T47D (cell line): Measurements from ENCODE around the gene STAG1.
"Not testable (repeated sequence)": the region's sequence is repeated elsewhere in the genome, so short reads cannot be mapped to it uniquely, and the experiment has no call there.

Experiments
- DNase-seq, 2 experiments: peaks; one replicate each; pipeline versions ENCODE4 v3.0.0 to v3.0.0-alpha.2; 2011 to 2012; ENCODE audit warnings: low read depth in 1 of 2, low spot score in 1 of 2
- JUND ChIP-seq: IDR thresholded peaks from 2 replicates; pipeline ENCODE4 v1.6.1; 2012; ENCODE audit warnings: low read depth
- in situ Hi-C: cut with HindIII; loops from 2 replicates; pipeline ENCODE4 v1.10.0; 2016; ENCODE audit warnings: low sequenced_read_pairs, low pct_unique_long_range_greater_than_20kb

The STAG1 gene

DNA sequence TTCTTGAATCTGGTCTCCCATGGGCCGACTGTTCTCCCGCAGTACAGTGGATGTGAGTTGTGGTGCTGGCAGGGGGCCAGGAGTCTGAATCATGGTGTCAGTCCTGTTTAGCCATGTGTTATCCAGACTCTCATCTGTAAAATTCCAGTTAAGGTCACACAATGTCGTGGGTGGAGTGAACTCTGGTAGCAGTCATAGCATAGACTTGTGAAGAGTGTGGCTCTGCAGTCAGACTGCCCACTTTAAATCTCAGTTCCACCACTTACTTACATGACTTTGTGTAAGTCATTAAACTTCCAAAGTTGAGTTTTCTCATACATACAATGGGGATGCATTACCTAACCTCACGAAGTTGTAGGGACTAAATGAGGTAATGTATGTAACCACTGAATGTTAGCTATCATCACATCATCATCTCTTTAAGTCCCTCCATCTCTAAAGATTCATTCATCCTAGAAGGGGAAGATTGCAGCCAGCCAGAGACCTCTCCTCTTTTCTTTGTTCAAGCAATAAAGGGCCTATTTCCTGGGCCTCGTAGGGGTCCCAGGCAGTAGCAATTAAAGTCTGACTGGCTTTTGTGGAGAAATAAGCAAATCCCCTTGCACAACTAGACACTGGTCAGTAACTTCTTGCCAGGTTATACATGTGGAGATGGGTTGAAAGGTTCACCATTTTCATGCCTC lies 408.2 kb downstream of the STAG1 start:
- peak; percentile 70; the same call in 1 of the 2 replicates for TF ChIP-seq JUND
- peak; percentile 47 to 90 for DNase-seq
- in situ Hi-C loops = no loop called here

DNA sequence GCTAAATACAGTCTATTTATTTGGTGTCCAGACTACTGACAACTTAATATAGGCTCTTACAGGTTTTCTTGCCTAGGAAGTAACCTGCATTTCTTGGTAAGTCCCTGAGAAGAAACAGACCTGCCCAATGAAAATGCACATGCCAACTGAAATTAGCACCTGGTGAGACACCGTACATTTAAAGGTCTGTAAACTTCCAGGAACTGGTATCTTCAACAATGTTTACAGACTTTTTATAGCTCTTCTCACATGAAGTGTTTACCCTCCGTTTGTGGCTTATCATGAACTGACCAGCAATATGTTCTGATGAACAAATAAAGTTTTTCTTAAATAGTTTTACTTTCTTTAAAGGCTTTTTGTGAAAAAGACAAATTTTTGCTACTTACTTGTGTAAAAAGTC lies 408.7 kb downstream of the STAG1 start:
- in situ Hi-C loops = no loop called here
- no peak for TF ChIP-seq JUND
- DNase-seq = no peak

DNA sequence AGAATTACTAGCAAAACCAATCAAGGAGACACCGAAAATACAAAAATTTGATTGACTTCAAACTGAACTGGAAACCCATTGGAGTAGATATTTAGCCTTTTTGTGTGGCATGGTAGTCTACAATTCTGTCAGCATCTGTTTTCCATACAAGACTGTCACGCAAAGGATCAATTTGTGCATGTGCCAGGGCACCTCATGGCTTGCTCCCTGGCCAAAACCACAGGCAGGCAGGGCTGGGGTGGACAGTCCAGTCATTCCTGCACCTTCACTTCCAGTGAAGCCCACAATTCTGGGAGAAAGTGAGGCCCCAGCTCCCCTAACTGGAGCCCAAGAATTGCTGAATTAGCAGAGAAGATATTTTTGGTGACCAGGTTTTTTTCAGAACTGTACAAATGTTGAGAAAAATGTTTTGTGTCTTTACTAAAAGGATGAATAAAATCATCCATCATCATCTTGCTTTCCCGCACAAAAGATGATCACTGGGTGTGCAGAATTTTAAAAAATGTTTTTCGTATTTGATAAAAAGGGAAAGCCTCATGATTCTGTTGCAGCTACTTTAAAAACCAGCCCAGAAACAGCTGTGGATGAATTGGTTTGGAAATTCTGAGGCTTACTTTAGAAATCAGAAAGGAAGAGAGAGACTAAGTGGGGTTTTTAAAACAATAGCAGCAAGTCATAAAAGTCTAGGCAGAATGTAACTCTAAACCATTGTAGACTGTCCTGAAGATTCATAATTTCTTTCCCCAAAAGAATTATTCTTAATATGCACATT lies 415.7 kb downstream of the STAG1 start:
- in situ Hi-C loops = no loop called here
- no peak for DNase-seq
- TF ChIP-seq JUND = no peak

DNA sequence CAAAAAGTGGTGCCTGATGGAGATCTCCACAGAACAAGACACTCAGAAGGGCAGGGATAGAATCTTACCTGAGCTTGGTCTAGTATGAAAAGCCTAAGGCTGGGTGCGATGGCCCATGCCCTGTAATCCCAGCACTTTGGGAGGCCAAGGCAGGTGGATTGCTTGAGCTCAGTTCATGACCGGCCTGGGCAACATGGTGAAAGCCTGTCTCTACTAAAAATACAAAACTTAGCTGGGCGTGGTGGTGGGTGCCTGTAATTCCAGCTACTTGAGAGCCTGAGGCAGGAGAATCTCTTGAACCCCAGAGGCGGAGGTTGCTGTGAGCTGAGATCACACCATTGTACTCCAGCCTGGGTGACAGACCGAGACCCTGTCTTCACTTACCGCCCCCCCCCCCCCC lies 417.5 kb downstream of the STAG1 start:
- in situ Hi-C loops = not testable (repeated sequence)

DNA sequence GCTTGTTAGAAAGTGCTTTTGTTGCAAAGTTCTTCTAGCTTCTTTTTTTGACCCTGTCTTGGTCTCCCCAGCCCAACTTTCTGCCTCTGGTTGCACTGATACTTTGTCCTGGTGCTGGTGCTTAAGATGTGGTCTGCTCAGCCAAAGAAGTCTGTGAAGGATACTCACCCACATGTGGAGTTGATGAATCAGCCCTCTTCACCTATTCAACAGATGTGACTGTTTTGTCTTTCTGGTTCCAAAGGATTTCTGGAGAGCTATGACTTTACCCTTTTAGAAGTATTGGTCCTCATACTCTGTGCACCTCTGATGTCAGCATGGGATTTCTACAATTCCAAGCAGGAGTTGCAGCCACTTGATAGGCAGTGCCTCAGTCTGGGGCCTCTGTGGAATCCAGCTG lies 418.0 kb downstream of the STAG1 start:
- no peak for TF ChIP-seq JUND
- DNase-seq = no peak
- in situ Hi-C loops = no loop called here

More for the DNA sequence above, 417.5 kb downstream of the STAG1 start:
- not testable (repeated sequence) for DNase-seq

DNA sequence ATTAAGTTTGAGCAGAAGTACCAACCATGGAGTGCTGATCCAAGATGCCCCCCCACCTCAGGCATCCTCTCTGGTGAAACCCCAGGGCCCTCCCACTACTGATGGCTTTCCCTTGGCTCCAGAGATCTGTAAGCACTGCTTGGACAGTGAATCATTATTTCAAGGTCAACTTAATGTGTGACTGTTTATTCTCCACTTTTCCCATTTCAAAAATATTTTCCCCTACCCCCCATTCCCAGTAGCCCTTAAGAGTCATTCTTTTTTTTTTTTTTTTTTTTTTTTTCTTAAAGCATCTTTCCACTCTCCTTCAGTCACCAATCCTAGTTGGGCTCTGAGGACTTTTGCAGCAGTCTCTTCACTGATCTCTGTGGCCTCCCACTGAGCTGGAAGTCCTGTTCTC lies 419.4 kb downstream of the STAG1 start:
- no peak for DNase-seq
- in situ Hi-C loops = no loop called here
- TF ChIP-seq JUND = no peak

DNA sequence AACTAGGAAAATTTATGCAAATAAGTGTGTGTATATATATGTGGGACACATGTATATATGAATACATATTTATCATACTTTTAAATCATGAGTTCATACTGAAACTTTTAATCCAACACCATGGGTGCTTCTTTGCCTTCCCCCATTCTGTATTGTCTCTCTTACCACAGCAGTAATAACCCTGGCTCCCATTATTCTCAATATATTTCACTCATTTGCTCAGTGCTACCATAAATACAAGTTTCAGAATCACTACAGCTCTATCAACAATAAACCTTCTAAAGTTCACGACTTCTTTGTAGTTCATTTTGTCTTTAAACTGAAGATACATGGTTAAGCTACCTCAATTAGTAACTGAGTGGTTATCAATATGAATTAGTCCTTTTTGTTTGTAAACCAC lies 419.9 kb downstream of the STAG1 start:
- in situ Hi-C loops = no loop called here
- no peak for DNase-seq
- no peak for TF ChIP-seq JUND

DNA sequence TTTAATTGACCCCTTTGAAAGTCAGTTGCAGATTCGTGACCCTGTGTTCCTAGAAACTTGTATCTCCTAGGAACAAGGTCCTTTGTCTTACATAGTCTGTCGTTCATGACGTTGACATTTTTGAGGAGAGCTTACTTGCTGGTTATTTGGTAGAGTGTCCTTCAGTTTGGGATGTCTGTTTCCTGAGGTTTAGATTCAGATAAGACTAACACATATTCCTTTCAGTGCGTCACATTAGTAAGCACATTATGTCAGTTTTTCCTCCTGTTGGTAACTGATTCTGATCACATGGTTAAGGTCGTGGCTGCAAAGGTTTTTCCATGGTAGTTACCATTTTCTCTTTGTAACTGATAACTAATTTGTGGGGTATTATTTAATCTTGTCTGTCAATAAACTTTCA lies 421.3 kb downstream of the STAG1 start:
- no peak for TF ChIP-seq JUND
- in situ Hi-C loops = no loop called here
- DNase-seq = no peak

DNA sequence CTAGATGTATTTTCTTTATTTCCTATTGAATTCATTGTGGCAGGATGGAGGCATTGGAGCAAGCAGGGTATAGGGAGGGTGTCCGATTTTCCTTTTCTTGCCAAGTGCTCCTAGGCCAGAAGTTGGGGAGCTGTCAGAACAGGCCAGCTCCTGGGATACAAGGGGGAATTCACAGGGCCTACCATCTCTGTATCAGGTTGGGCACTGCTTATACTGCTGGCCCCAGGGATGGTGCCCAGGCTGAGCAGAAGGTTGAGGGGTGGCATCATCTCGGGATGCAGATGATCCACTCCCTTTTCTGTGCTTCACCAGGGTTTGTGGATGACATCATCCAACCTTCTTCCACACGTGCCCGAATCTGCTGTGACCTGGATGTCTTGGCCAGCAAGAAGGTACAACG lies 422.6 kb downstream of the STAG1 start:
- no peak for TF ChIP-seq JUND
- in situ Hi-C loops = no loop called here
- DNase-seq = no peak

DNA sequence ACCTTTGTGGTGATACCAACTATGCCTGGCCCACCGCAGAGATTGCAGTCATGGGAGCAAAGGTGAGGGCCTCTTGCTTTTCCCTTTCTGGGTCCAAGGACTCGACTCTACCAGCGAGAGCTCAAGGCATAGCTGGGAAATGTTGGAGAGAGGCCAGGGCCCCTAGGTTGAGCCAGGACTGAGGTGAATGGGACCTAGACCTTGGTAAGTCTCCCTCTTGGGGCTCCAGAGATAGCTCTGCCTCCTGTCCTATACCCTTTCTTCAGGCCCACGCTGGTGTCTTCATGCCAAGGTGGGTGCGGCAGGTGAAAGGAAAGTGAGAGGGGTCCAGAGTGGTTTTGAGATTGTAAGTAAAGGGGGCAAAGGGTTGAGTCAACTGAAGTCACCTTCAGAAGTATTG lies 424.5 kb downstream of the STAG1 start:
- no peak for DNase-seq
- TF ChIP-seq JUND = no peak
- in situ Hi-C loops = no loop called here

DNA sequence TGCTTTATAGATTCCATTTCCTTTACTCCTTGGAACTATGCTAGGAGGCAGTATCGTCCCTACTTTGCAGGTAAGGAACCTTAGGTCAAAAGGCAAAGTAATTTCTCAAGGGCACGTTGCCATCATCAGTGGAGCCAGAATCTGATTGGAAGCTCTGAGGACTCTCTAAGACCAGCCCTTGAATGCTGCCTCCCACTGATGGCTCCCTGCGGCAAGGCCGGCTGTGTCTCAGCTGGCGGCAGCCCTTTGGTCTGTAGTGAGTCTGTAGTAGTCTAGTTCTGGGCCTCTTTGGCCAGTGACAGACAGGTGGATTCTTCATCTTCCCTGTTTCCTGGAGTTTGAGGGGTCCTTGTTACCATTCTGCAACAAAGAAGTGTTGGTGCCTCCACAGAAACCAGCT lies 425.9 kb downstream of the STAG1 start:
- DNase-seq = no peak
- TF ChIP-seq JUND = no peak
- in situ Hi-C loops = no loop called here

DNA sequence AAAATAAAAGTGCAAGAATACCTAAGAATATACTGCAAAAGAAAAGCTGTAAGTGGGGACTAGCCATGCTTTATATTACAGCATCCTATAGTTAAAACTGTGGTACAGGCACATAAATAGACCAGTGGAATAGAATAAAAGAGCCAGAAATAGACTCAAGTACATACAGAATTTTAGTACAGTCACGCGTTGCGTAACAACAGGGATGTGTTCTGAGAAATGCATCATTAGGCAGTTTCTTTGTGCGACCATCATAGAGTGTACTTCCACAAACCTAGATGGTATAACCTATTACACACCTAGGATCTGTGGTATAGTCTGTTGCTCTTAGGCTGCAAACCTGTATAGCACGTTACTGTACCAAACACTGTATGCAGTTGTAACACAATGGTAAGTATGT lies 440.2 kb downstream of the STAG1 start:
- DNase-seq = no peak
- TF ChIP-seq JUND = no peak
- in situ Hi-C loops = no loop called here

DNA sequence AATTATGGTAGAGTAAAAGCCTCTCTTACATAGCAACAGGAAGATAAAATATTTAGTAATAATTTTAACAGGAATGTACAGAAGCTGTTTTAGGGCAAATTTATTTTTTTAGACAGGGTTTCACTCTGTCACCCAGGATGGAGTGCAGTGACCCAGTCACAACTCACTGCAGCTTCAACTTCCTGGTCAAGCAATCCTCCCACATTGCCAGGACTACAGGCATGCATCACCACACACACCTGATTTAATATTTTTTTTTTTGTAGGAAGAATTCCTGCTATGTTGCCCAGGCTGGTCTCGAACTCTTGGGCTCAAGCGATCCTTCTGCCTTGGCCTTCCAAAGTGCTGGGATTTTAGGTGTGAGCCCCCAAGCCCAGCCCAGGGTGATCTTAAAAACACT lies 440.9 kb downstream of the STAG1 start:
- in situ Hi-C loops = no loop called here
- no peak for DNase-seq
- TF ChIP-seq JUND = no peak
